Mucosa of descending colon (tissue), 3 donors: ENCODE measurements around the gene PPFIA3. TPM values are rescaled to one million over a fixed set of nuclear protein-coding genes. Genes with fewer than 3 reads are reported as not detected.

Source experiments
- ATAC-seq: fragments of 200-7000 bp; cut with Tn5 transposase; one replicate; pipeline ENCODE4 v1.9.1; 2020; ENCODE audit warnings: mild to moderate bottlenecking, moderate library complexity
- DNase-seq, 3 donors: peaks; one replicate each; pipeline ENCODE4 v3.0.0-alpha.2; 2020
- H3K36me3 ChIP-seq: fragments of 200-600 bp; one replicate; pipeline ENCODE4 v1.8.0; 2021; ENCODE audit warnings: low read depth, mild to moderate bottlenecking
- H3K4me1 ChIP-seq: fragments of 200-600 bp; one replicate; pipeline ENCODE4 v1.8.0; 2021; ENCODE audit warnings: low read depth, mild to moderate bottlenecking
- H3K4me3 ChIP-seq: fragments of 200-600 bp; one replicate; pipeline ENCODE4 v1.8.0; 2021; ENCODE audit warnings: mild to moderate bottlenecking
- H3K9me3 ChIP-seq: fragments of 200-600 bp; one replicate; pipeline ENCODE4 v1.8.0; 2021; ENCODE audit warnings: mild to moderate bottlenecking
- intact Hi-C, 2 donors: fragments of 100-400 bp; cut with DNase I in 1 of 2; cut with micrococcal nuclease in 1 of 2; formaldehyde crosslinking; loops; one replicate each; pipeline versions ENCODE4 v1.11.0 to v1.11.1; 2022; cut with DNase I, micrococcal nuclease
- total RNA-seq, 3 donors: library from RNA; stranded (reverse); fragmentation: NEBNext Ultra II Directional in 2 of 3; extraction: Animal tissue kit (Norgen Biotek cat#: 25700) in 2 of 3; gene quantifications; one replicate each; pipeline versions ENCODE4 v1.2.1 to v1.2.4, GENCODE V29; 2021 to 2023
- TF ChIP-seq, protein P1 (sequence below): fragments of 200-600 bp; IDR thresholded peaks from one replicate; pipeline ENCODE4 v1.8.0; 2022; ENCODE audit warnings: antibody characterized with exemption, mild to moderate bottlenecking
- donor health status: DM: no; HTN: no; CAD: no; lungs with moderate emphysema.
- donor health status: DM: no; HTN: no; CAD: no.
- donor health status: DM: no; HTN: yes; CAD: no.

The PPFIA3 gene
- total RNA-seq, 3 donors from 2014 or later: 15.1 to 21.4 (median 19.6) TPM

DNA sequence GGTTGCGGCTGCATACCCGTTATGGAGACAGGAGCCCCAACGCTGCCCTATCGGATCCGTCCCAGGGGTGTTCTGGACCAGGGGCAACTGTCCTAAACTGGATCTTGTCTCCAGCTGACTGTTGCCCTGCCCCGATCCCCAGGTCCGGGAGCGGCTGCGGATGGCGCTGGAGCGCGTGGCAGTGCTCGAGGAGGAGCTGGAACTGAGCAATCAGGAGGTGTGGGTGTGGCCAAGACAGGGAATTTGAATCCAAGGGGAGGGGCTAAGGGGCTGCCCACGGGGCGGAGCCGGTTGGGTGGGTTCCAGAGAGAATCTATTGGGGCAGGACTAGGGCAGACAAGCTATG lies 9.9 kb downstream of the PPFIA3 start:
- intact Hi-C loops: no loop called here
- no peaks in the 10 kb centered on the region for H3K9me3 ChIP-seq
- DNase-seq: peak in 2 of 3 donors; percentile 58 to 66
- peaks cover 35% of the 10 kb centered on the region for H3K4me1 ChIP-seq
- TF ChIP-seq, protein P1, sequence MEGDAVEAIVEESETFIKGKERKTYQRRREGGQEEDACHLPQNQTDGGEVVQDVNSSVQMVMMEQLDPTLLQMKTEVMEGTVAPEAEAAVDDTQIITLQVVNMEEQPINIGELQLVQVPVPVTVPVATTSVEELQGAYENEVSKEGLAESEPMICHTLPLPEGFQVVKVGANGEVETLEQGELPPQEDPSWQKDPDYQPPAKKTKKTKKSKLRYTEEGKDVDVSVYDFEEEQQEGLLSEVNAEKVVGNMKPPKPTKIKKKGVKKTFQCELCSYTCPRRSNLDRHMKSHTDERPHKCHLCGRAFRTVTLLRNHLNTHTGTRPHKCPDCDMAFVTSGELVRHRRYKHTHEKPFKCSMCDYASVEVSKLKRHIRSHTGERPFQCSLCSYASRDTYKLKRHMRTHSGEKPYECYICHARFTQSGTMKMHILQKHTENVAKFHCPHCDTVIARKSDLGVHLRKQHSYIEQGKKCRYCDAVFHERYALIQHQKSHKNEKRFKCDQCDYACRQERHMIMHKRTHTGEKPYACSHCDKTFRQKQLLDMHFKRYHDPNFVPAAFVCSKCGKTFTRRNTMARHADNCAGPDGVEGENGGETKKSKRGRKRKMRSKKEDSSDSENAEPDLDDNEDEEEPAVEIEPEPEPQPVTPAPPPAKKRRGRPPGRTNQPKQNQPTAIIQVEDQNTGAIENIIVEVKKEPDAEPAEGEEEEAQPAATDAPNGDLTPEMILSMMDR: no peak
- H3K36me3 ChIP-seq: no peaks in the 10 kb centered on the region
- no peak overlapping the region for H3K4me3 ChIP-seq
- no peak for ATAC-seq

DNA sequence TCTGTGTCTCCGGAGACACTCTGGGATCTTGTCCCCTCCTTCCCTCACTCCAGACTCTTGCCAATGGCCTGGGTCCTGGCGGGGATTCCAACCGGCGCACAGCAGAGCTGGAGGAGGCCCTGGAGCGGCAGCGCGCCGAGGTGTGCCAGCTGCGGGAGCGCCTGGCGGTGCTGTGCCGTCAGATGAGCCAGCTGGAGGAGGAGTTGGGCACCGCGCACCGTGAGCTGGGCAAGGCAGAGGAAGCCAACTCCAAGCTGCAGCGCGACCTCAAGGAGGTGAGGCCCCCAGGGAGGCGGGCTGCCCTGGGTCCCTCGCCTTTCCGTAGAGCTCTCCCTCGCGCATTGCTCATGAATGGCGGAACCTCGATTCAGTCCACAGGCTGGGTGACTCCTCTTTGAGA lies 11.0 kb downstream of the PPFIA3 start:
- Histone ChIP-seq H3K36me3 (no peaks in the 10 kb centered on the region), H3K9me3 (no peaks in the 10 kb centered on the region), H3K4me3 (no peak overlapping the region), H3K4me1 (peaks cover 25% of the 10 kb centered on the region)
- TF ChIP-seq, protein P1: no peak
- intact Hi-C loops: no loop called here
- ATAC-seq (no peak), DNase-seq (no peak)

- TF ChIP-seq, protein P1: no peak
- Histone ChIP-seq H3K4me1 (peaks cover 30% of the 10 kb centered on the region), H3K36me3 (no peaks in the 10 kb centered on the region), H3K9me3 (no peaks in the 10 kb centered on the region), H3K4me3 (no peak overlapping the region)
- DNase-seq: peak; percentile 68 to 83 (median 81)
- intact Hi-C loops: no loop called here
- peak; percentile 17 for ATAC-seq
Measured at GRCh38 chr19:49132974-49133609, 13.7 kb downstream of the PPFIA3 start.

DNA sequence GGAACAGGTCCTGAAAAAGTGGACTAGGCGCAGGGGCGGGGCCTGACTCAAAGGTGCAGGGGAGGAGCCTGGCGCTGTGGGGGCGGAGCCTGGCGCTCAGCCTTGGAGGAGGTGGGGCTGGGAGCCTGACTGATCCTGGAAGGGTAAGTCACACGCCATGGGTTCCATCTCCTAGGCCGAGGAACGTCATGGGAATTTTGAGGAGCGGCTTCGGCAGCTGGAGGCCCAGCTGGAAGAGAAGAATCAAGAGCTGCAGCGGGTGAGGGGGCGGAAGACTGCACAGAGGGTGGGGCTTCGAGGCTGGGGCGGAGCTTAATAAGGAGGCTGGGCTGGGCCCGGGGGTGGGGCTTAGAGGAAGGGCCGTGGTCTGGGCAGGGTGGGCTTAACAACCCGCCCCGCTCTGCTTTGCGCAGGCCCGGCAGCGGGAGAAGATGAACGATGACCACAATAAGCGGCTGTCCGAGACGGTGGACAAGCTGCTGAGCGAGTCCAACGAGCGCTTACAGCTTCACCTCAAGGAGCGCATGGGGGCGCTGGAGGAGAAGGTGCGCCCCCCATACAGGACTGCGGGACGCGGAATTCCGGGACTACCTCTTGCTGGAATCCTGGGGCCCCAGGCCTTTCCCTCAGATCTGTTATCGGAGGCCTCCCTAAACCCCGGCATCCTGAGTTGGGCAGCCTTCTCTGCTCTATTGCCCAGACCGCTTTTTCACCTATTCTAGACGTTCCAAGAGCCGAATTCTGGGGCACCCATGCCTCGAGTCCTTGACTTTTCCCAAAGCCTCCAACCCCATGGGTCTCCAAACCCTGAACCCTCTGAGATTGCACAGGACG lies 14.5 kb downstream of the PPFIA3 start:
- H3K4me1 ChIP-seq: peaks cover 27% of the 10 kb centered on the region
- H3K4me3 ChIP-seq: no peak overlapping the region
- DNase-seq: peak; percentile 83 to 96 (median 94)
- TF ChIP-seq, protein P1: no peak
- no peaks in the 10 kb centered on the region for H3K9me3 ChIP-seq
- peak; percentile 78 for ATAC-seq
- no peaks in the 10 kb centered on the region for H3K36me3 ChIP-seq
- intact Hi-C loops: no loop called here

- ATAC-seq (no peak), DNase-seq (no peak)
- TF ChIP-seq, protein P1: no peak
- intact Hi-C loops: no loop called here
- H3K4me1 ChIP-seq: peaks cover 23% of the 10 kb centered on the region
- H3K9me3 ChIP-seq: no peaks in the 10 kb centered on the region
- no peaks in the 10 kb centered on the region for H3K36me3 ChIP-seq
- no peak overlapping the region for H3K4me3 ChIP-seq
Measured at GRCh38 chr19:49135686-49136085, 16.3 kb downstream of the PPFIA3 start.
